ENCODE data around the gene SLC17A5. TPM values are rescaled to one million over a fixed set of nuclear protein-coding genes. Genes with fewer than 3 reads are reported as not detected.
"Not testable (repeated sequence)": the region's sequence is repeated elsewhere in the genome, so short reads cannot be mapped to it uniquely, and the experiment has no call there.

The SLC17A5 gene
- total RNA-seq, 1 experiment from 2014 or later = 21.3 TPM

DNA sequence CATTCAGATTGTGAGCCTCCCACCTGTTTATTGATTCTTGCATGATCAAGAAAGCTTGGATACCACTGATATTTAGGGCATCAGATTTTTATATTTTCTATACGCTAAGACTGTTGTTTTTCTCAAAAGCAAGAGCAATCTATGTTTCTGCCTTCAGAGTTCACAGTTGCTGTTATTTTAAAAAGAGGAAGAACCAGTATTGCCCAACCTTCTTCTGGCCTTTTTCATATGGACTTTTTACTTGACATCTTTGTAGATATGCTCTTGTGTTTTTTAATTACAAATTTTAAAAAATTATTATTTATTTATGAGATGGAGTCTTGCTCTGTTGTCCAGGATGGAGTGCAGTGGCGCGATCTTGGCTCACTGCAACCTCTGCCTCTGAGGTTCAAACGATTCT is 28.9 kb downstream of the SLC17A5 start:
- intact Hi-C loops (cut with micrococcal nuclease; ENCODE audit: unreplicated experiment) = no loop called here
- no TSS peak for BruUV-seq (replicated peaks)
- no peak for DNase-seq
- CTCF ChIA-PET = no interaction called here
- Mint-ChIP-seq H3K4me1 (ENCODE audit: low read depth, unreplicated experiment) (no peaks in the 10 kb centered on the region), H3K27ac (ENCODE audit: unreplicated experiment) (no peak overlapping the region), H3K9me3 (ENCODE audit: low read depth, unreplicated experiment) (no peaks in the 10 kb centered on the region), H3K27me3 (ENCODE audit: unreplicated experiment) (no peaks in the 10 kb centered on the region), H3K4me3 (ENCODE audit: low read depth, unreplicated experiment) (no peak overlapping the region), H3K36me3 (ENCODE audit: insufficient read depth, unreplicated experiment) (peaks cover 13% of the 10 kb centered on the region)
- TF ChIP-seq, protein P1, sequence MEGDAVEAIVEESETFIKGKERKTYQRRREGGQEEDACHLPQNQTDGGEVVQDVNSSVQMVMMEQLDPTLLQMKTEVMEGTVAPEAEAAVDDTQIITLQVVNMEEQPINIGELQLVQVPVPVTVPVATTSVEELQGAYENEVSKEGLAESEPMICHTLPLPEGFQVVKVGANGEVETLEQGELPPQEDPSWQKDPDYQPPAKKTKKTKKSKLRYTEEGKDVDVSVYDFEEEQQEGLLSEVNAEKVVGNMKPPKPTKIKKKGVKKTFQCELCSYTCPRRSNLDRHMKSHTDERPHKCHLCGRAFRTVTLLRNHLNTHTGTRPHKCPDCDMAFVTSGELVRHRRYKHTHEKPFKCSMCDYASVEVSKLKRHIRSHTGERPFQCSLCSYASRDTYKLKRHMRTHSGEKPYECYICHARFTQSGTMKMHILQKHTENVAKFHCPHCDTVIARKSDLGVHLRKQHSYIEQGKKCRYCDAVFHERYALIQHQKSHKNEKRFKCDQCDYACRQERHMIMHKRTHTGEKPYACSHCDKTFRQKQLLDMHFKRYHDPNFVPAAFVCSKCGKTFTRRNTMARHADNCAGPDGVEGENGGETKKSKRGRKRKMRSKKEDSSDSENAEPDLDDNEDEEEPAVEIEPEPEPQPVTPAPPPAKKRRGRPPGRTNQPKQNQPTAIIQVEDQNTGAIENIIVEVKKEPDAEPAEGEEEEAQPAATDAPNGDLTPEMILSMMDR (IDR thresholded peaks at IDR 0.05; ENCODE audit: unreplicated experiment) = no peak

DNA sequence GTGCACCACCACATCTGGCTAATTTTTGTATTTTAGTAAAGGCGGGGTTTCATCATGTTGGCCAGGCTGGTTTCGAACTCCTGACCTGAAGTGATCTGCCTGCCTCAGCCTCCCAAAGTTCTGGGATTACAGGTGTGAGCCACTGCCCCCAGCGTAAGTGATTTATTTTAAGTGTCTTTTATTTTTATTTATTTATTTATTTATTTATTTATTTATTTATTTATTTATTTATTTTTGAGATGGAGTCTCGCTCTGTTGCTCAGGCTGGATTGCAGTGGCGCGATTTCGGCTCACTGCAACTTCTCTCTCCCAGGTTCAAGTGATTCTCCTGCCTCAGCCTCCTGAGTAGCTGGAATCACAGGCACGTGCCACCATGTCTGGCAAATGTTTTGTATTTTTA is 30.3 kb downstream of the SLC17A5 start:
- CTCF ChIA-PET; H3K27me3 Mint-ChIP-seq (ENCODE audit: unreplicated experiment); H3K4me1 Mint-ChIP-seq (ENCODE audit: low read depth, unreplicated experiment); H3K36me3 Mint-ChIP-seq (ENCODE audit: insufficient read depth, unreplicated experiment); H3K27ac Mint-ChIP-seq (ENCODE audit: unreplicated experiment); intact Hi-C loops (cut with micrococcal nuclease; ENCODE audit: unreplicated experiment); BruUV-seq (replicated peaks); H3K4me3 Mint-ChIP-seq (ENCODE audit: low read depth, unreplicated experiment); DNase-seq; H3K9me3 Mint-ChIP-seq (ENCODE audit: low read depth, unreplicated experiment): not testable (repeated sequence)

- intact Hi-C loops (cut with micrococcal nuclease; ENCODE audit: unreplicated experiment) = not testable (repeated sequence)
These were observed 35.7 kb downstream of the SLC17A5 start for GRCh38 chr6:73618082-73618481.

GRCh38 chr6:73614802-73615201 is 39.0 kb downstream of the SLC17A5 start:
- Mint-ChIP-seq H3K4me3 (ENCODE audit: low read depth, unreplicated experiment) (no peak overlapping the region), H3K27me3 (ENCODE audit: unreplicated experiment) (no peaks in the 10 kb centered on the region), H3K27ac (ENCODE audit: unreplicated experiment) (no peak overlapping the region), H3K9me3 (ENCODE audit: low read depth, unreplicated experiment) (no peaks in the 10 kb centered on the region), H3K4me1 (ENCODE audit: low read depth, unreplicated experiment) (peaks cover 2% of the 10 kb centered on the region), H3K36me3 (ENCODE audit: insufficient read depth, unreplicated experiment) (peaks cover under 1% of the 10 kb centered on the region)
- CTCF ChIA-PET = no interaction called here
- TF ChIP-seq, protein P1 (IDR thresholded peaks at IDR 0.05; ENCODE audit: unreplicated experiment) = no peak
- BruUV-seq (replicated peaks) = no TSS peak
- no peak for DNase-seq
- intact Hi-C loops (cut with micrococcal nuclease; ENCODE audit: unreplicated experiment) = no loop called here

More at GRCh38 chr6:73618082-73618481, 35.7 kb downstream of the SLC17A5 start:
- H3K4me1 Mint-ChIP-seq (ENCODE audit: low read depth, unreplicated experiment); H3K27me3 Mint-ChIP-seq (ENCODE audit: unreplicated experiment); BruUV-seq (replicated peaks); H3K36me3 Mint-ChIP-seq (ENCODE audit: insufficient read depth, unreplicated experiment); DNase-seq; CTCF ChIA-PET; H3K27ac Mint-ChIP-seq (ENCODE audit: unreplicated experiment); H3K9me3 Mint-ChIP-seq (ENCODE audit: low read depth, unreplicated experiment); H3K4me3 Mint-ChIP-seq (ENCODE audit: low read depth, unreplicated experiment): not testable (repeated sequence)

- H3K27me3 Mint-ChIP-seq (ENCODE audit: unreplicated experiment) = no peaks in the 10 kb centered on the region
- CTCF ChIA-PET = interaction anchor here (0.6 kb wide), 1 partner anchor 151 kb away, joined by 5 read pairs; no protein-coding TSS in a partner anchor
- H3K27ac Mint-ChIP-seq (ENCODE audit: unreplicated experiment) = no peak overlapping the region
- intact Hi-C loops (cut with micrococcal nuclease; ENCODE audit: unreplicated experiment) = no loop called here
- H3K9me3 Mint-ChIP-seq (ENCODE audit: low read depth, unreplicated experiment) = no peaks in the 10 kb centered on the region
- BruUV-seq (replicated peaks) = no TSS peak
- DNase-seq = no peak
- TF ChIP-seq, protein P1 (IDR thresholded peaks at IDR 0.05; ENCODE audit: unreplicated experiment) = no peak
- H3K4me3 Mint-ChIP-seq (ENCODE audit: low read depth, unreplicated experiment) = no peak overlapping the region
- H3K36me3 Mint-ChIP-seq (ENCODE audit: insufficient read depth, unreplicated experiment) = peaks cover 5% of the 10 kb centered on the region
- H3K4me1 Mint-ChIP-seq (ENCODE audit: low read depth, unreplicated experiment) = peaks cover 8% of the 10 kb centered on the region
These were observed 39.8 kb downstream of the SLC17A5 start for GRCh38 chr6:73613806-73614536.
